ENCODE measurements around the gene SPIRE2. TPM values are rescaled to one million over a fixed set of nuclear protein-coding genes. Genes with fewer than 3 reads are reported as not detected.
"Not testable (repeated sequence)": the region's sequence is repeated elsewhere in the genome, so short reads cannot be mapped to it uniquely, and the experiment has no call there.

Gene SPIRE2
- total and polyA plus RNA-seq, 11 donors = 0.31 to 2.3 (median 1.3) TPM

GRCh38 chr16:89836484-89836883, 8.2 kb downstream of the SPIRE2 start:
- intact Hi-C loops (cut with DNase I); H3K27ac ChIP-seq; H3K9me3 ChIP-seq; DNase-seq; ATAC-seq; H3K27me3 ChIP-seq; H3K4me3 ChIP-seq; H3K36me3 ChIP-seq: not testable (repeated sequence)
- 84 to 87% (median 87%) methylated on average over 15 of the region's 15 CpGs for WGBS, 4 donors
- H3K4me1 ChIP-seq = peaks cover 0 to 15% (median 0%) of the 10 kb centered on the region in 12 donors

GRCh38 chr16:89837014-89837546, 8.8 kb downstream of the SPIRE2 start:
- ATAC-seq (no peak), DNase-seq (no peak)
- TF ChIP-seq CTCF (IDR thresholded peaks at IDR 0.05) = no peak
- no peak for TF ChIP-seq POLR2A (IDR thresholded peaks at IDR 0.05)
- Histone ChIP-seq H3K4me1 (peaks cover 0 to 15% (median 0%) of the 10 kb centered on the region in 12 donors), H3K4me3 (peak overlapping the region in 1 of 12 donors; percentile 16), H3K9me3 (no peaks in the 10 kb centered on the region), H3K36me3 (no peaks in the 10 kb centered on the region), H3K27me3 (no peaks in the 10 kb centered on the region), H3K27ac (peak overlapping the region in 1 of 12 donors; percentile 74)
- 87 to 94% (median 91%) methylated on average over 9 to 17 of the region's 17 CpGs for WGBS, 4 donors
- intact Hi-C loops (cut with DNase I) = no loop called here

- DNase-seq = peak in 2 of 5 donors; percentile 19 to 47
- TF ChIP-seq POLR2A (IDR thresholded peaks at IDR 0.05) (no peak), CTCF (IDR thresholded peaks at IDR 0.05) (no peak)
- 85 to 88% (median 87%) methylated on average over 10 of the region's 10 CpGs for WGBS, 4 donors
- Histone ChIP-seq H3K27me3 (no peaks in the 10 kb centered on the region), H3K36me3 (no peaks in the 10 kb centered on the region), H3K4me3 (no peak overlapping the region), H3K27ac (no peak overlapping the region), H3K4me1 (peaks cover 0 to 15% (median 0%) of the 10 kb centered on the region in 12 donors), H3K9me3 (no peaks in the 10 kb centered on the region)
- ATAC-seq = no peak
- intact Hi-C loops (cut with DNase I) = no loop called here
Observed at GRCh38 chr16:89841275-89841674, 13.0 kb downstream of the SPIRE2 start.

GRCh38 chr16:89842471-89843408, 14.5 kb downstream of the SPIRE2 start:
- WGBS, 4 donors = 56 to 65% (median 61%) methylated on average over 25 to 26 of the region's 26 CpGs

More at GRCh38 chr16:89842471-89843408, 14.5 kb downstream of the SPIRE2 start:
- Histone ChIP-seq H3K27me3 (peaks cover 0 to 5% (median 0%) of the 10 kb centered on the region in 9 donors), H3K27ac (no peak overlapping the region), H3K4me1 (peaks cover 0 to 17% (median 0%) of the 10 kb centered on the region in 12 donors), H3K36me3 (no peaks in the 10 kb centered on the region), H3K9me3 (no peaks in the 10 kb centered on the region), H3K4me3 (no peak overlapping the region)
- intact Hi-C loops (cut with DNase I) = no loop called here
- no peak for TF ChIP-seq CTCF (IDR thresholded peaks at IDR 0.05)
- no peak for TF ChIP-seq POLR2A (IDR thresholded peaks at IDR 0.05)
- ATAC-seq (peak in 3 of 4 donors; percentile 63 to 80 (median 77)), DNase-seq (peak; percentile 48 to 65 (median 63))
